Medulla oblongata (tissue), 1 donor: ENCODE measurements around the gene PDE3B.
"Not testable (repeated sequence)": the region's sequence is repeated elsewhere in the genome, so short reads cannot be mapped to it uniquely, and the experiment has no call there.

Experiments used
- DNase-seq: peaks from one replicate; pipeline ENCODE4 v3.0.0-alpha.2; 2015; ENCODE audit errors: extremely low spot score

PDE3B gene

GRCh38 chr11:14743667-14744066 lies 100.1 kb downstream of the PDE3B start:
- not testable (repeated sequence) for DNase-seq

- DNase-seq: no peak
Observed at GRCh38 chr11:14746857-14747395, 103.3 kb downstream of the PDE3B start.

- no peak for DNase-seq
Observed at GRCh38 chr11:14748090-14748489, 104.5 kb downstream of the PDE3B start.

- DNase-seq: no peak
Observed at GRCh38 chr11:14750911-14751310, 107.3 kb downstream of the PDE3B start.

GRCh38 chr11:14751975-14752407 lies 108.4 kb downstream of the PDE3B start:
- DNase-seq: no peak

- no peak for DNase-seq
Observed at GRCh38 chr11:14755140-14755539, 111.5 kb downstream of the PDE3B start.

- no peak for DNase-seq
Observed at GRCh38 chr11:14756349-14756748, 112.7 kb downstream of the PDE3B start.

- not testable (repeated sequence) for DNase-seq
Observed at GRCh38 chr11:14759300-14760012, 115.9 kb downstream of the PDE3B start.

GRCh38 chr11:14764179-14764578 lies 120.6 kb downstream of the PDE3B start:
- DNase-seq: no peak

- no peak for DNase-seq
Observed at GRCh38 chr11:14764579-14765527, 121.2 kb downstream of the PDE3B start.

GRCh38 chr11:14766585-14766984 lies 123.0 kb downstream of the PDE3B start:
- no peak for DNase-seq

GRCh38 chr11:14768526-14769188 lies 125.1 kb downstream of the PDE3B start:
- DNase-seq: no peak

- DNase-seq: peak; percentile 5
Observed at GRCh38 chr11:14773755-14774154, 130.2 kb downstream of the PDE3B start.

- DNase-seq: no peak
Observed at GRCh38 chr11:14774721-14775120, 131.1 kb downstream of the PDE3B start.

- no peak for DNase-seq
Observed at GRCh38 chr11:14775897-14776296, 132.3 kb downstream of the PDE3B start.

- DNase-seq: not testable (repeated sequence)
Observed at GRCh38 chr11:14778460-14778859, 134.9 kb downstream of the PDE3B start.

GRCh38 chr11:14783788-14784187 lies 140.2 kb downstream of the PDE3B start:
- no peak for DNase-seq

GRCh38 chr11:14784230-14784629 lies 140.6 kb downstream of the PDE3B start:
- DNase-seq: no peak

GRCh38 chr11:14789879-14790484 lies 146.4 kb downstream of the PDE3B start:
- peak; percentile 17 for DNase-seq

- DNase-seq: no peak
Observed at GRCh38 chr11:14793546-14793945, 149.9 kb downstream of the PDE3B start.

- DNase-seq: not testable (repeated sequence)
Observed at GRCh38 chr11:14796028-14796427, 152.4 kb downstream of the PDE3B start.
